ENCODE measurements around the gene C2CD2. TPM values are rescaled to one million over a fixed set of nuclear protein-coding genes. Genes with fewer than 3 reads are reported as not detected.
A peak's percentile ranks its signal among the peaks of the same experiment; 100 is the strongest.

C2CD2 gene
- total RNA-seq, 2 experiments from 2014 or later, result 6.2 to 7.1 TPM

DNA sequence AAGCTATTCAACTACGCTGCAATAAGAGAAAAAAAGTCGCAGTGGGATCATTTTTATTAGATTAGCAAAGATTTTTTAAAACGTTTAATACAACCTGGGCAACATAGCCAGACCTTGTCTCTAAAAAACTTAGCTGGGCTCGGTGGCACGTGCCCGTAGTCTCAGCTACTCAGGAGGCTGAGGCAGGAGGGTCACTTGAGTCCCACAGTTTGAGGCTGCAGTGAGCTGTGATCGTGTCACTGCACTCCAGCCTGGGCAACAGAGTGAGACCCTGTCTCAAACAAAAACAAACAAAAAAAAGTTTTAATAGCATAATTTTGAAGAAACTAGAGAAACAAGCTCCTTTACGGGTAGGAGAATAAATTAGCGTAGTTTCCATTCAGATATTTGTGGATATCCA is 73.7 kb downstream of the C2CD2 start:
- DNase-seq (no peak), ATAC-seq (no peak)
- CTCF ChIA-PET, result interaction anchor here (0.7 to 1.6 kb wide), 5 partner anchors 16 to 237 kb away, joined by 3 to 6 read pairs (median 4); no protein-coding TSS in a partner anchor
- Mint-ChIP-seq H3K4me3 (peak overlapping the region; percentile 80), H3K36me3 (ENCODE audit: low read depth) (peaks cover 7% of the 10 kb centered on the region), H3K9me3 (no peaks in the 10 kb centered on the region), H3K27ac (peak overlapping the region; percentile 96), H3K4me1 (ENCODE audit: low read depth) (peaks cover 21% of the 10 kb centered on the region), H3K27me3 (no peaks in the 10 kb centered on the region)
- POLR2A ChIA-PET, result interaction anchor here (0.7 to 1.9 kb wide), 13 partner anchors 8 to 406 kb away, joined by 3 to 11 read pairs (median 3); no protein-coding TSS in a partner anchor
- TF ChIP-seq, protein P1, sequence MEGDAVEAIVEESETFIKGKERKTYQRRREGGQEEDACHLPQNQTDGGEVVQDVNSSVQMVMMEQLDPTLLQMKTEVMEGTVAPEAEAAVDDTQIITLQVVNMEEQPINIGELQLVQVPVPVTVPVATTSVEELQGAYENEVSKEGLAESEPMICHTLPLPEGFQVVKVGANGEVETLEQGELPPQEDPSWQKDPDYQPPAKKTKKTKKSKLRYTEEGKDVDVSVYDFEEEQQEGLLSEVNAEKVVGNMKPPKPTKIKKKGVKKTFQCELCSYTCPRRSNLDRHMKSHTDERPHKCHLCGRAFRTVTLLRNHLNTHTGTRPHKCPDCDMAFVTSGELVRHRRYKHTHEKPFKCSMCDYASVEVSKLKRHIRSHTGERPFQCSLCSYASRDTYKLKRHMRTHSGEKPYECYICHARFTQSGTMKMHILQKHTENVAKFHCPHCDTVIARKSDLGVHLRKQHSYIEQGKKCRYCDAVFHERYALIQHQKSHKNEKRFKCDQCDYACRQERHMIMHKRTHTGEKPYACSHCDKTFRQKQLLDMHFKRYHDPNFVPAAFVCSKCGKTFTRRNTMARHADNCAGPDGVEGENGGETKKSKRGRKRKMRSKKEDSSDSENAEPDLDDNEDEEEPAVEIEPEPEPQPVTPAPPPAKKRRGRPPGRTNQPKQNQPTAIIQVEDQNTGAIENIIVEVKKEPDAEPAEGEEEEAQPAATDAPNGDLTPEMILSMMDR (IDR thresholded peaks at IDR 0.05), result no peak
- intact Hi-C loops (cut with micrococcal nuclease), result no loop called here

DNA sequence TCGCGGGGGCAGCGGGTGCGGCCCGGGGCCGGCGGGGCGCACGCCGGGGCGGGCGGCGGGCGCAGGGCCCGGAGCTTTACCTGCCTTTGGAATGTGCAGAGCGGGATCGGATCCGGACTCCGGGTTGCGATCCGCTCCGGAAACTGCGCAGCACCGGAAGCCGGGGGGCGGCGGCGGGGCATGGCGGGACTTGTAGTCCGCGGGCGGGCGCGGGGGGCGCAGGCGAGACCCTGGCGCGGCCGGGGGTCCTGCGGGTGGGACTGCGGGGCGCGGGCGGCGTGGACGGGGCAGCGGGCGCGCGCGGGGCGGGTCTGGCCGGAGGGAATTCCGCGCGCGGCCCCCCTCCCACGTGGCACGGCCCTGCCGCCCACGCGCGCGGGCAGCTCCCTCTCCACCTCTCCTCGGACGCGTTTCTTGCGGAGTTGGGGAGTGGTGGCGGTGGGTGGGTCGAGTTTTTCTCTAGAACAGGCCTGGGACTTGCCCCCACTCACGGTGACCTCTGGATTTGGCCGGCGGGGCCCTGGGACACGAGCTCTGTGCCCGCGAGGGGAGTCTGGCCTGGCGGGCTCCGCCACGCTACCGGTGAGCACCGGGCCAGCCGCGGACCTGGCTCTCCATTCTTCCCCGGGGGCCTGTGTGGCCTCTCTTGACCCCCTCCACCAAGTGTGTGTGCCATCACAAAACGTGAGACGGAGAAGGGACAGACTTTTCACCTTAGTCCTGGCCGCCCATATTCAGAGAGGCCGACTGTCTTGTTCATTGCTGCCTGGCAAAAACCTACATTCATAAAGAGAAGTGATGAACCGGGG is 74.4 kb downstream of the C2CD2 start, which contains the start of gene PRDM15:
Gene PRDM15, minus strand, starts transcription at position 155 of the 809 bp plus-strand sequence. CDS start 18,981 bp downstream, outside the sequence.
- ChIA-PET POLR2A (interaction anchor here (0.6 to 1.9 kb wide), 21 partner anchors 9 to 407 kb away, joined by 3 to 11 read pairs (median 3); no protein-coding TSS in a partner anchor), CTCF (interaction anchor here (0.7 to 1.6 kb wide), 5 partner anchors 17 to 238 kb away, joined by 3 to 6 read pairs (median 4); no protein-coding TSS in a partner anchor)
- intact Hi-C loops (cut with micrococcal nuclease), result no loop called here
- H3K27ac Mint-ChIP-seq, result peak within 1 kb of the TSS; percentile 96
- H3K4me1 Mint-ChIP-seq (ENCODE audit: low read depth), result peaks cover 21% of the 10 kb centered on the region
- ATAC-seq (peak; percentile 82), DNase-seq (peak; percentile 86)
- H3K4me3 Mint-ChIP-seq, result peak within 1 kb of the TSS; percentile 87
- H3K36me3 Mint-ChIP-seq (ENCODE audit: low read depth), result peaks cover 11% of the 10 kb centered on the region
- no peaks in the 10 kb centered on the region for H3K9me3 Mint-ChIP-seq
- no peaks in the 10 kb centered on the region for H3K27me3 Mint-ChIP-seq
- TF ChIP-seq, protein P1 (IDR thresholded peaks at IDR 0.05), result no peak

DNA sequence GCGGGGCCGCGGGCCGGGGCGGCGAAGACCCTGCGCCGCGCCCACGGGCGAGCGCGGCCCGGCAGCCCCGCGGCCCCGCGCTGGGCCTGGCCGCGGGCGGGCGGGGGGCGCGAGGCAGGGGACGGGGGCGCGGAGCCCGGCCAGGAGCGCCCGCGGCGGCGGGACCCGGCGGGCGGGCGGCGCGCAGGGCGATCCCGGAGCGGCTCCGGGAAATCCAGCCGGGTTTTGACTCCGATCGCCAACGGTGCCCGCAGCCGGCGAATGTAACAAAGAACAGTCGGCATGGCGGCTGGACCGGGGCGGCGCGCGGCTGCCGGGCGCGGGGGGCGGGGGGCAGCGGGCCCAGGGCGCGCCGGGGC is 75.0 kb downstream of the C2CD2 start:
- no peaks in the 10 kb centered on the region for H3K27me3 Mint-ChIP-seq
- H3K9me3 Mint-ChIP-seq, result no peaks in the 10 kb centered on the region
- TF ChIP-seq, protein P1 (IDR thresholded peaks at IDR 0.05), result no peak
- ATAC-seq, result peak; percentile 82
- H3K4me3 Mint-ChIP-seq, result peak overlapping the region; percentile 49
- H3K4me1 Mint-ChIP-seq (ENCODE audit: low read depth), result peaks cover 24% of the 10 kb centered on the region
- no peak overlapping the region for H3K27ac Mint-ChIP-seq
- POLR2A ChIA-PET, result interaction anchor here (0.6 to 1.9 kb wide), 12 partner anchors 11 to 185 kb away, joined by 3 to 8 read pairs (median 4); partner anchors contain the start of gene ZBTB21
- peaks cover 14% of the 10 kb centered on the region for H3K36me3 Mint-ChIP-seq (ENCODE audit: low read depth)
- CTCF ChIA-PET, result interaction anchor here (1.6 kb wide), 1 partner anchor 239 kb away, joined by 6 read pairs; no protein-coding TSS in a partner anchor
- intact Hi-C loops (cut with micrococcal nuclease), result no loop called here
- DNase-seq, result peak; percentile 84

DNA sequence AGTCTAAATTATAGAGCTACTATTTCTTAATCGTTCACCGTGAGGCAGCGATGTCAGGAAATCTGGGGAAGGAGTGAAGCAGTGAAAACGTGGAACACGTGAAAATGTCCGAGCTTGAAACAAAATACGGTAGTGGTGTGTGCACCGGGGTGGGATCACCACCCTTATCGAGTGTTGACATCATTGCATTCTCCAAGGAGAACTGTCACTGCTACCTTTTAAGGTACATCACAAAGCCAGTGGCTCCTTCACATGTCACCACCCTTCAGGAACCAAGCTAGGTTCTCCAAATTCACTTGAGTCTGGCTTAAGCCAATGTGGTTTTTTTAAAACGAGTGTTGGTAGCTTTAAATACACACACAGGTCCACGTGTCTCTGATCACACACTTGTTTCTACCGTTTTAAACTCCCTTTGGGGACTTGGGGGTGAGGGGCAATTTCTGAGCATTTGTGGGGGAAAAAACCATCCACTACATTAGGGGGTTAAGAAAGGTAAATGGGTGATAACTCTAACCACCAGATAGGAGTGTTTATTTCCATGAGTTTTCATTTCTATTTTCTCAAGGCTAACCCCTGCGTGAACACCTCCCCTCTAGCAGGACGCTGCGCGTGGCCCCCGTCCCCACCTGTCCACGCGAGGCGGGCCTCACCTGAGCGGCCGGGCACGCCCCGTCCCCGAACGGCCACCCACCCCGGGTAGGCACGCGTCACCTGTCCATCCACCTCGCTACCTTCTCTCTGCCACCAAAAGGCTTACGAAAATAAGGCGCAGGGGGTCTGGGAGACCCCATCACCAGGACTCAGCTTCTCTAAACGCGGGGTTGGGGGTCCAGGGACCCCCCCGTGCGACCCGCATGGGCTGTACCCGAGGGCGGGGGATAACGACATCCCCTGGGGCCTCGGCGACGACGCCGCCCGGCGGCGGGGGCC is 75.7 kb downstream of the C2CD2 start:
- ChIA-PET POLR2A (interaction anchor here (0.6 to 1.8 kb wide), 19 partner anchors 8 to 356 kb away, joined by 3 to 6 read pairs (median 4); partner anchors contain the start of gene ZBTB21), CTCF (interaction anchor here (0.7 to 1.5 kb wide), 8 partner anchors 8 to 239 kb away, joined by 3 to 9 read pairs (median 4); no protein-coding TSS in a partner anchor)
- Mint-ChIP-seq H3K9me3 (no peaks in the 10 kb centered on the region), H3K27me3 (no peaks in the 10 kb centered on the region), H3K27ac (peak overlapping the region; percentile 87), H3K36me3 (ENCODE audit: low read depth) (peaks cover 14% of the 10 kb centered on the region), H3K4me1 (ENCODE audit: low read depth) (peaks cover 24% of the 10 kb centered on the region), H3K4me3 (peak overlapping the region; percentile 87)
- DNase-seq, result peak; percentile 32
- TF ChIP-seq, protein P1 (IDR thresholded peaks at IDR 0.05), result no peak
- peak; percentile 22 for ATAC-seq
- intact Hi-C loops (cut with micrococcal nuclease), result no loop called here
